GM21737 (cell line): ENCODE measurements around the gene TNC.

Experiments
- ATAC-seq: cut with Tn5 transposase; IDR thresholded peaks from one replicate; pipeline ENCODE4 v1.9.1; 2021; ENCODE audit warnings: mild to moderate bottlenecking, moderate library complexity; ENCODE audit not compliant: unreplicated experiment

The TNC gene

GRCh38 chr9:115015018-115015635, 102.8 kb downstream of the TNC start:
- no peak for ATAC-seq

- no peak for ATAC-seq
These were observed 103.5 kb downstream of the TNC start for GRCh38 chr9:115014438-115014837.

- ATAC-seq, result no peak
These were observed 104.0 kb downstream of the TNC start for GRCh38 chr9:115013998-115014397.

- ATAC-seq, result no peak
These were observed 105.5 kb downstream of the TNC start for GRCh38 chr9:115012486-115012885.

- ATAC-seq, result no peak
These were observed 107.1 kb downstream of the TNC start for GRCh38 chr9:115010874-115011273.

- no peak for ATAC-seq
These were observed 109.3 kb downstream of the TNC start for GRCh38 chr9:115008536-115009270.

GRCh38 chr9:115006660-115007059, 111.3 kb downstream of the TNC start:
- ATAC-seq, result no peak

- ATAC-seq, result no peak
These were observed 112.6 kb downstream of the TNC start for GRCh38 chr9:115005322-115005721.

- ATAC-seq, result no peak
These were observed 113.4 kb downstream of the TNC start for GRCh38 chr9:115004545-115004944.

GRCh38 chr9:115002371-115003120, 115.4 kb downstream of the TNC start:
- ATAC-seq, result no peak

GRCh38 chr9:115000217-115000639, 117.7 kb downstream of the TNC start:
- ATAC-seq, result no peak

- ATAC-seq, result no peak
These were observed 119.6 kb downstream of the TNC start for GRCh38 chr9:114998326-114998725.

- ATAC-seq, result no peak
These were observed 122.2 kb downstream of the TNC start for GRCh38 chr9:114995681-114996221.

- no peak for ATAC-seq
These were observed 123.2 kb downstream of the TNC start for GRCh38 chr9:114994768-114995167.

- no peak for ATAC-seq
These were observed 126.1 kb downstream of the TNC start for GRCh38 chr9:114991861-114992260.

- ATAC-seq, result no peak
These were observed 127.1 kb downstream of the TNC start for GRCh38 chr9:114990901-114991300.

GRCh38 chr9:114989600-114990410, 128.2 kb downstream of the TNC start:
- no peak for ATAC-seq

GRCh38 chr9:114988962-114989599, 128.9 kb downstream of the TNC start:
- ATAC-seq, result no peak

- no peak for ATAC-seq
These were observed 130.8 kb downstream of the TNC start for GRCh38 chr9:114987116-114987515.

GRCh38 chr9:114985959-114986501, 131.9 kb downstream of the TNC start:
- ATAC-seq, result no peak
